B cell (primary cell): ENCODE data around the gene GATA3.

Experiments used
- EZH2 ChIP-seq: IDR thresholded peaks from 2 replicates; pipeline ENCODE4 v1.6.1; 2012; ENCODE audit warnings: borderline replicate concordance, low read depth, mild to moderate bottlenecking, moderate library complexity, low read length; ENCODE audit not compliant: insufficient read depth, poor library complexity, severe bottlenecking
- TF ChIP-seq, protein P1 (sequence below): fragments of 200-600 bp; IDR thresholded peaks from one replicate; pipeline ENCODE4 v1.8.0; 2022; ENCODE audit warnings: antibody characterized with exemption, mild to moderate bottlenecking

DNA sequence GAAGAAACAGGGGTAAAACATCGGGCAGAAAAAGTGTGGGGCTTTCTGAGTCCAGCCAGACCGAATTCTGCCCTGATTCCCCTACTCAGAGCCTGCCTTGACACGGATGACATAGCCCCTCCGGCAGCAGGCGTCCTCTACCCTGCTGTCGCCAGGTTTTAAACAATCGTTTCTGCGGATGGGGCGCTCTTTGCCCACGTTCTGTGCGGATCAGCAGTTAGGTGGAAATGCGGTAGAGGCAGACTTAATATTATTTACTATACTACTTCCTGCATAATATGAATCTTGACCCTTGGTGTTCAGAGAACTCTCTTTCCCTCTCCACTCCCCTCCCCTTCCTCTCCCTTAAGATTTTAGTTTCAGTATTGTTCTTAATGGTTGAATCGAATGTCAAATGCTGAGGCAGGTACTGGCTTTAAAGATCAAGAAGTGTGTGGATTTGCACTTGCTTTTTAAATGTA, 2.4 kb downstream of the GATA3 start:
- TF ChIP-seq, protein P1, sequence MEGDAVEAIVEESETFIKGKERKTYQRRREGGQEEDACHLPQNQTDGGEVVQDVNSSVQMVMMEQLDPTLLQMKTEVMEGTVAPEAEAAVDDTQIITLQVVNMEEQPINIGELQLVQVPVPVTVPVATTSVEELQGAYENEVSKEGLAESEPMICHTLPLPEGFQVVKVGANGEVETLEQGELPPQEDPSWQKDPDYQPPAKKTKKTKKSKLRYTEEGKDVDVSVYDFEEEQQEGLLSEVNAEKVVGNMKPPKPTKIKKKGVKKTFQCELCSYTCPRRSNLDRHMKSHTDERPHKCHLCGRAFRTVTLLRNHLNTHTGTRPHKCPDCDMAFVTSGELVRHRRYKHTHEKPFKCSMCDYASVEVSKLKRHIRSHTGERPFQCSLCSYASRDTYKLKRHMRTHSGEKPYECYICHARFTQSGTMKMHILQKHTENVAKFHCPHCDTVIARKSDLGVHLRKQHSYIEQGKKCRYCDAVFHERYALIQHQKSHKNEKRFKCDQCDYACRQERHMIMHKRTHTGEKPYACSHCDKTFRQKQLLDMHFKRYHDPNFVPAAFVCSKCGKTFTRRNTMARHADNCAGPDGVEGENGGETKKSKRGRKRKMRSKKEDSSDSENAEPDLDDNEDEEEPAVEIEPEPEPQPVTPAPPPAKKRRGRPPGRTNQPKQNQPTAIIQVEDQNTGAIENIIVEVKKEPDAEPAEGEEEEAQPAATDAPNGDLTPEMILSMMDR = no peak
- no peak for TF ChIP-seq EZH2
